ENCODE data around the gene SAMD9.
"Not testable (repeated sequence)": the region's sequence is repeated elsewhere in the genome, so short reads cannot be mapped to it uniquely, and the experiment has no call there.

SAMD9 gene

GRCh38 chr7:93119191-93119905, 1.6 kb upstream of the SAMD9 start:
- no peak for DNase-seq

- DNase-seq = no peak
These were observed 452 bp downstream of the SAMD9 start for GRCh38 chr7:93117327-93117726.

- no peak for DNase-seq
These were observed 2.0 kb downstream of the SAMD9 start for GRCh38 chr7:93115796-93116195.

GRCh38 chr7:93108003-93108402, 9.8 kb downstream of the SAMD9 start:
- DNase-seq = no peak

GRCh38 chr7:93097388-93097787, 20.4 kb downstream of the SAMD9 start:
- no peak for DNase-seq

GRCh38 chr7:93092757-93093370, 24.9 kb downstream of the SAMD9 start:
- DNase-seq = no peak

GRCh38 chr7:93073357-93073756, 44.4 kb downstream of the SAMD9 start:
- DNase-seq = not testable (repeated sequence)

- DNase-seq = no peak
These were observed 55.2 kb downstream of the SAMD9 start for GRCh38 chr7:93062599-93062998.

- DNase-seq = no peak
These were observed 56.9 kb downstream of the SAMD9 start for GRCh38 chr7:93060865-93061264.

- no peak for DNase-seq
These were observed 57.8 kb downstream of the SAMD9 start for GRCh38 chr7:93060025-93060424.

GRCh38 chr7:93056621-93057020, 61.2 kb downstream of the SAMD9 start:
- not testable (repeated sequence) for DNase-seq

- no peak for DNase-seq
These were observed 62.2 kb downstream of the SAMD9 start for GRCh38 chr7:93055543-93056107.

GRCh38 chr7:93054975-93055374, 62.8 kb downstream of the SAMD9 start:
- no peak for DNase-seq

- DNase-seq = no peak
These were observed 63.5 kb downstream of the SAMD9 start for GRCh38 chr7:93053949-93054943.

- DNase-seq = no peak
These were observed 64.4 kb downstream of the SAMD9 start for GRCh38 chr7:93053209-93053948.

GRCh38 chr7:93051660-93052059, 66.1 kb downstream of the SAMD9 start:
- DNase-seq = no peak
